Gastroesophageal sphincter (tissue), 4 donors: ENCODE results near the gene E2F2. TPM values are rescaled to one million over a fixed set of nuclear protein-coding genes. Genes with fewer than 3 reads are reported as not detected.
"Not testable (repeated sequence)": the region's sequence is repeated elsewhere in the genome, so short reads cannot be mapped to it uniquely, and the experiment has no call there.

Experiments
- ATAC-seq: fragments of 150-250 bp; one replicate; pipeline ENCODE4 v1.9.1; 2016; ENCODE audit warnings: mild to moderate bottlenecking, moderate library complexity
- H3K27ac ChIP-seq, 4 donors: fragments of 200-600 bp; sonication (generic) in 3 of 4; 1 replicate in 3 of 4; 2 replicates in 1 of 4; pipeline ENCODE4 v1.5.1; 2016 to 2019
- H3K27me3 ChIP-seq: fragments of 200-600 bp; sonication (generic); one replicate; pipeline ENCODE4 v1.5.1; 2019
- H3K36me3 ChIP-seq, 2 donors: fragments of 200-600 bp; sonication (generic); one replicate each; pipeline ENCODE4 v1.5.1; 2019; ENCODE audit warnings: control low read depth in 1 of 2
- H3K4me1 ChIP-seq, 3 donors: fragments of 200-600 bp; sonication (generic); 1 replicate in 2 of 3; 2 replicates in 1 of 3; pipeline ENCODE4 v1.5.1; 2016 to 2019; ENCODE audit warnings: control low read depth in 2 of 3
- H3K4me3 ChIP-seq, 2 donors: fragments of 200-600 bp; sonication (generic); one replicate each; pipeline ENCODE4 v1.5.1; 2019; ENCODE audit warnings: mild to moderate bottlenecking in 1 of 2, moderate library complexity in 1 of 2
- H3K9me3 ChIP-seq, 3 donors: fragments of 200-600 bp; sonication (generic); one replicate each; pipeline ENCODE4 v1.5.1; 2017 to 2019; ENCODE audit warnings: control low read depth in 2 of 3
- CTCF ChIP-seq, 4 experiments: fragments of 200-600 bp in 2 of 4; fragments of 450-650 bp in 2 of 4; sonication (generic) in 1 of 4; IDR thresholded peaks; one replicate each; pipeline ENCODE4 v1.5.1; 2017 to 2019; ENCODE audit warnings: antibody characterized with exemption in 4 of 4, mild to moderate bottlenecking in 2 of 4, moderate library complexity in 2 of 4
- EP300 ChIP-seq: sonication (generic); formaldehyde crosslinking; IDR thresholded peaks from one replicate; pipeline ENCODE4 v1.6.1; 2017; ENCODE audit warnings: antibody characterized with exemption, mild to moderate bottlenecking
- POLR2A ChIP-seq, 2 donors: fragments of 450-650 bp; IDR thresholded peaks; one replicate each; pipeline ENCODE4 v1.6.1; 2017; ENCODE audit warnings: antibody characterized with exemption in 2 of 2, mild to moderate bottlenecking in 2 of 2, moderate library complexity in 1 of 2
- POLR2AphosphoS5 ChIP-seq: sonication (generic); formaldehyde crosslinking; IDR thresholded peaks from one replicate; pipeline ENCODE4 v1.6.1; 2017; ENCODE audit warnings: antibody characterized with exemption
- WGBS, 2 donors: methylation state at CpG; one replicate each; pipeline ENCODE4 v1.1.5; 2018; ENCODE audit warnings: low coverage in 1 of 2; 5-methylcytosine and 5-hydroxymethylcytosine counted together
- total RNA-seq, 4 donors: library from RNA; depleted of rRNA; stranded (reverse); fragments of >200 nt; gene quantifications; one replicate each; pipeline ENCODE4 v1.1.0, GENCODE V29; 2016

E2F2 gene
- total RNA-seq, 4 donors from 2014 or later, result 0.08 to 0.17 TPM; not detected in 2

DNA sequence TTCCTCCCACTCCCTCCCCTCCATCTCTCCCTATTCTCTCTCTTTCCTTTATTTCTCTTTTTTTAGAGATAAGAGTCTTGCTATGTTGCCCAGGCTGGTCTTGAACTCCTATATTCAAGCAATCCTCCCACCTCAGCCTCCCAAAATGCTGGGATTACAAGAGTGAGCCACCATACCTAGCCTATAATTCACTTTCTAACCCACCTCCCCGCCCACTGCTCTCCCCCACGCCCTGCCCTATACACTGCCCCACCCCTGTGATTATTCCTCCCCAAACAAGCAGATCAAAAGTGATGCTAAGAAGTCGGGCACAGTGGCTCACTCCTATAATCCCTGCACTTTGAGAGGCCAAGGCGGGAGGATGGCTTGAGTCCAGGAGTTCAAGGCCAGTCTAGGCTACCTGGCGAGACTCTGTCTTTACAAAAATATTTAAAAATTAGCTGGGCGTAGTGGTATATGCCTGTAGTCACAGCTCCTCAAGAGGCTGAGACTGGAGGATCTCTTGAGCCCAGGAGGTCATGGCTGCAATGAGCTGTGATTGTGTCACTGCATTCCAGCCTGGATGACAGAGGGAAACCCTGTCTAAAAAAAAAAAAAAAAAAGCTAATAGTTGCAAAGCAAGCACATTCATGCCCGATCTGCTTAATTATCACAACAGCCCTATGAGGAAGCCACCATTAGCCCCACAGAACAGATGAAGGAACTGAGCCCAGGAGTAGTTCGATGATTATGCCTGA lies 12.8 kb upstream of the E2F2 start:
- H3K9me3 ChIP-seq, result no peaks in the 10 kb centered on the region
- peaks cover 0 to 21% (median 15%) of the 10 kb centered on the region in 3 donors for H3K4me1 ChIP-seq
- H3K27ac ChIP-seq, result no peak overlapping the region
- H3K4me3 ChIP-seq, result no peak overlapping the region
- ATAC-seq, result no peak
- no peaks in the 10 kb centered on the region for H3K36me3 ChIP-seq
- H3K27me3 ChIP-seq, result no peaks in the 10 kb centered on the region
- TF ChIP-seq POLR2A (IDR thresholded peaks at IDR 0.05) (no peak), CTCF (IDR thresholded peaks at IDR 0.05) (no peak), POLR2AphosphoS5 (no peak), EP300 (no peak)
- WGBS, 2 donors, result 69 to 82% methylated on average over 2 to 5 of the region's 8 CpGs

DNA sequence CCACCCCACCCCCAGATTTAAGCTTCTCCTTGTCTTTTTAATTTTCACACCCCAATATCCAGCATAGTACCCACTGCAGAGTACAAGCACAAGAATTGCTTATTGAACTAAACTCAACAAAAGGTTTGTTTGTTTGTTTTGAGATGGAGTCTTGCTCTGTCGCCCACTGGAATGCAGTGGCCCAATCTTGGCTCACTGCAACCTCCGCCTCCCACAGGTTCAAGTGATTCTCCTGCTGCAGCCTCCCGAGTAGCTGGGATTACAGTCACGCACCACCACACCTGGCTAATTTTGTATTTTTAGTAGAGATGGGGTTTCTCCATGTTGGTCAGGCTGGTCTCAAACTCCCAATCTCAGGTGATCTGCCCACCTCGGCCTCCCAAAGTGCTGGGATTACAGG lies 11.9 kb upstream of the E2F2 start:
- H3K27ac ChIP-seq, H3K36me3 ChIP-seq, H3K4me3 ChIP-seq, H3K9me3 ChIP-seq, ATAC-seq, H3K27me3 ChIP-seq: not testable (repeated sequence)
- 80% methylated on average over 1 of the region's 5 CpGs; no CpG with 5 or more reads in 1 of the 2 donors for WGBS, 2 donors
- H3K4me1 ChIP-seq, result peaks cover 0 to 21% (median 11%) of the 10 kb centered on the region in 3 donors

DNA sequence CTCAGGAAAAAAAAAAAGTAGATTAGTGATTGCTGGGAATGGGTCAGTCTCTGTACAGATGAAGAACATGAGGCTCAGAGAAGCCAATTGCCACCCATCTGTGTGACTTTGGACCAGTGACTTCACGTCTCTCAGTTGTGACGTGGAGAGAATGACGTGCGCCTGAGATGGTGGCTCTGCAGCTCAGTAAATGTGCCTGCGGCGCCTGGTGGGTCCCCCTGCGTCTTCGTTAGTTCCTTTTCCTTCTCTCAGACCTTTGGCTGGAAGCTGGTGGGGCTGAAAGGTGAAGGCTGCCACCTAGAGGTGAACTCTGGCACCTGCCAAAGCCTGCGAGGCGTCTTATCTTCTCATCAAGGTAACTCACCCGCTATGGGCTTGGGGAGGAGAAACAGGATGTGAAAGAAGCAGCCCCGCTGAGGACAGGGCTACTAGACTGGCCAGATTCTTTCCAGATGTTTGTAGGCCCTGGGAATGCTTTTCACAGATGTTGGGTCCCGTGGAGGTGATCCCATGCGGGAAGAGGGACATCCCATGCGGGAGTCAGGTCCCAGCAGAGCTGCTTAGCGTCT lies 8.7 kb upstream of the E2F2 start:
- TF ChIP-seq POLR2A (IDR thresholded peaks at IDR 0.05) (no peak), CTCF (IDR thresholded peaks at IDR 0.05) (peak in 3 of 4 experiments; percentile 87 to 95 (median 91))
- H3K27me3 ChIP-seq, result no peaks in the 10 kb centered on the region
- 5 to 18% methylated on average over 11 to 13 of the region's 16 CpGs for WGBS, 2 donors
- peak; percentile 88 for ATAC-seq
- H3K4me1 ChIP-seq, result peaks cover 0 to 14% (median 8%) of the 10 kb centered on the region in 3 donors
- peak overlapping the region in 1 of 2 donors; percentile 15 for H3K4me3 ChIP-seq
- peak overlapping the region in 1 of 4 donors; percentile 49 for H3K27ac ChIP-seq
- no peaks in the 10 kb centered on the region for H3K36me3 ChIP-seq
- H3K9me3 ChIP-seq, result no peaks in the 10 kb centered on the region

DNA sequence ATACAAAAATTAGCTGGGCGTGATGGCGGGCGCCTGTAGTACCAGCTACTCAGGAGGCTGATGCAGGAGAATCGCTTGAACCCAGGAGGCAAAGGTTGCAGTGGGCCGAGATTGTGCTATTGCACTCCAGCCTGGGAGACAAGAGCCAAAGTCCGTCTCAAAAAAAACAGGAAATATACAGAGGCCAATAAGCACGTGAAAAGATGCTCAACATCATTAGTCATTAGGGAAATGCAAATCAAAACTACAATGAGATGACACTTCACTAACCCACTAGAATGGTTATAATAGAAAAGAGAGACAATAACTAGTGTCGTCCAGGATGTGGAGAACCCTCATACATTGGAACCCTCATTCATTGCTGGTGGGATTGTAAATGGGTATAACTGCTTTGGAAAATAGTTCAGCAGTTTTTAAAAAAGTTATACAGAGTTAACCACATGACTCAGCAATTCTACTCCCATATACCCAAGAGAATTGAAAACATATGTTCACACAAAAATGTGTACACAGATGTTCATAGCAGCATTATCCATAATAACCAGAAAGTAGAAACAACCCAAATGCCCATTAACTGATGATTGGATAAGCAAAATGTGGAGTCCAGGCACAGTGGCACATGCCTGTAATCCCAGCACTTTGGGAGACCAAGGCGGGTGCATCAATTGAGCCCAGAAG lies 6.4 kb upstream of the E2F2 start:
- Histone ChIP-seq H3K4me3 (no peak overlapping the region), H3K27me3 (no peaks in the 10 kb centered on the region), H3K9me3 (no peaks in the 10 kb centered on the region), H3K36me3 (no peaks in the 10 kb centered on the region), H3K27ac (no peak overlapping the region), H3K4me1 (peaks cover 0 to 13% (median 7%) of the 10 kb centered on the region in 3 donors)
- 68 to 80% methylated on average over 6 to 8 of the region's 9 CpGs for WGBS, 2 donors
- TF ChIP-seq POLR2AphosphoS5 (no peak), CTCF (IDR thresholded peaks at IDR 0.05) (no peak), POLR2A (IDR thresholded peaks at IDR 0.05) (no peak)
- no peak for ATAC-seq

DNA sequence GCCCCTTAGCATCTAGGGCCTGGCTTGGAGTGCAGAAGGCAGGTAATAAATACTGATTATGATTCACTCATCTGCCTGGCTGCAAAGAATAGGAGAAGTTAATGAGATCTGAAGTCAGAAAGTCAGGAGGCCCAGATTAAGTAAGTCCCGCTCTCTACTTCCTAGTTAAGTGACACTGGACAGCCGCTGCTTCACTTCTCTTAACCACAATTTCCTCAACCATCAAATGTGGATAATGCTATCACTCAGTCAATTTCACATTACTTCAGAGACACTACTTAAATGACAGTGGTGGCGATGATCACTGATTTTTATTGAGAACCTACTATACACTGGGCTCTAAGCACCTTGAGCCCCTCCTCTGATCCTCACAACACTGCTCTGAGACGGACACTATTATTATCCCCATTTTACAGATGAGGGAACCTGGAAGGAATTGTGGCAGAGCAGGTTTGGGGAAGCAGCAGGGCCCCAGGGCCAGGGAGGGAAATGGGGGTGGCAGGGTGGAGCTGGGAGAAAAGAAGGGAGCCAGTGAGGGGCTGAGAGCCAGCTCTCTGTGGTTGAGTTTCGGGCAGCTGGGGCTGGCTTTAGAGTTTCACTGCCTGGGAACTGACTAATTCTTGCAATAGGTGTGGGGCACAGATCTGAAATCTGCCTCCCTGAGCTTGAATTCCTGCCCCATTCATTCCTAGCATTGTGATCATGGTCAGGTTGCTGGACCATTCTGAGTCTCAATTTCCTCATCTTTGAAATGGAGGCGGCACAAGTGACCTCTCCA lies 2.4 kb upstream of the E2F2 start:
- TF ChIP-seq EP300 (no peak), POLR2A (IDR thresholded peaks at IDR 0.05) (no peak)
- Histone ChIP-seq H3K9me3 (no peaks in the 10 kb centered on the region), H3K27me3 (peaks cover 25% of the 10 kb centered on the region), H3K36me3 (no peaks in the 10 kb centered on the region), H3K27ac (no peak overlapping the region), H3K4me3 (no peak overlapping the region), H3K4me1 (peaks cover 7 to 28% (median 19%) of the 10 kb centered on the region in 3 donors)
- WGBS, 2 donors, result 85 to 89% methylated on average over 4 to 5 of the region's 6 CpGs
- ATAC-seq, result no peak
